Activated CD8-positive, alpha-beta T cell treated with anti-CD3 and anti-CD28 coated beads for 36 hours (primary cell): ENCODE data around the gene CHST3. TPM values are rescaled to one million over a fixed set of nuclear protein-coding genes. Genes with fewer than 3 reads are reported as not detected.

Source experiments
- ATAC-seq: fragments of 200-7000 bp; cut with Tn5 transposase; one replicate; pipeline ENCODE4 v1.10.0; 2021; ENCODE audit warnings: mild to moderate bottlenecking, moderate library complexity
- CTCF ChIA-PET: fragments of 350-600 bp; sonication (Branson Sonifier 250); formaldehyde crosslinking; loops from one replicate; lab custom pipeline; 2021; ENCODE audit warnings: antibody characterized with exemption; lab: Charles Lee
- POLR2A ChIA-PET: fragments of 350-600 bp; sonication (Branson Sonifier 250); formaldehyde crosslinking; loops from one replicate; lab custom pipeline; 2021; ENCODE audit warnings: antibody characterized with exemption; lab: Charles Lee
- DNase-seq: peaks from one replicate; pipeline ENCODE4 v3.0.0-alpha.2; 2020
- H3K27ac Mint-ChIP-seq: one replicate; pipeline ENCODE4 v1.8.0; 2021; ENCODE audit warnings: mild to moderate bottlenecking, mixed read lengths
- H3K27me3 Mint-ChIP-seq: one replicate; pipeline ENCODE4 v1.8.0; 2021; ENCODE audit warnings: mixed read lengths
- H3K36me3 Mint-ChIP-seq: one replicate; pipeline ENCODE4 v1.8.0; 2021; ENCODE audit warnings: low read depth, mixed read lengths
- H3K4me1 Mint-ChIP-seq: one replicate; pipeline ENCODE4 v1.8.0; 2021; ENCODE audit warnings: low read depth, mixed read lengths
- H3K4me3 Mint-ChIP-seq: one replicate; pipeline ENCODE4 v1.8.0; 2021; ENCODE audit warnings: mild to moderate bottlenecking, moderate library complexity, mixed read lengths
- H3K9me3 Mint-ChIP-seq: one replicate; pipeline ENCODE4 v1.8.0; 2021; ENCODE audit warnings: mixed read lengths
- CTCF ChIP-seq: fragments of 200-600 bp; IDR thresholded peaks from one replicate; pipeline ENCODE4 v1.8.0; 2022; ENCODE audit warnings: antibody characterized with exemption, mild to moderate bottlenecking
- intact Hi-C: fragments of 100-400 bp; cut with micrococcal nuclease; formaldehyde crosslinking; loops from one replicate; pipeline ENCODE4 v1.10.0; 2022
- total RNA-seq, 2 experiments: library from RNA; stranded (reverse); gene quantifications; one replicate each; pipeline ENCODE4 v1.2.3, GENCODE V29; 2021

CHST3 gene
- total RNA-seq, 2 experiments from 2014 or later = 0.20 to 0.36 TPM

- ChIA-PET POLR2A (no interaction called here), CTCF (interaction anchor here (1.5 to 3.6 kb wide), 2 partner anchors 15 to 138 kb away, joined by 4 to 19 read pairs; no protein-coding TSS in a partner anchor)
- H3K4me1 Mint-ChIP-seq = no peaks in the 10 kb centered on the region
- H3K36me3 Mint-ChIP-seq = no peaks in the 10 kb centered on the region
- no peaks in the 10 kb centered on the region for H3K9me3 Mint-ChIP-seq
- no peak overlapping the region for H3K4me3 Mint-ChIP-seq
- TF ChIP-seq CTCF = no peak
- DNase-seq (no peak), ATAC-seq (no peak)
- no peaks in the 10 kb centered on the region for H3K27me3 Mint-ChIP-seq
- intact Hi-C loops = no loop called here
- no peak overlapping the region for H3K27ac Mint-ChIP-seq
Observed at GRCh38 chr10:72034040-72034499, 69.9 kb downstream of the CHST3 start.

GRCh38 chr10:72034761-72035160, 70.6 kb downstream of the CHST3 start:
- Mint-ChIP-seq H3K9me3 (no peaks in the 10 kb centered on the region), H3K27me3 (no peaks in the 10 kb centered on the region), H3K4me1 (no peaks in the 10 kb centered on the region), H3K36me3 (no peaks in the 10 kb centered on the region), H3K4me3 (no peak overlapping the region), H3K27ac (no peak overlapping the region)
- TF ChIP-seq CTCF = no peak
- intact Hi-C loops = no loop called here
- ChIA-PET POLR2A (no interaction called here), CTCF (interaction anchor here (3.6 kb wide), 1 partner anchor 14 kb away, joined by 19 read pairs; no protein-coding TSS in a partner anchor)
- DNase-seq (no peak), ATAC-seq (no peak)

- Mint-ChIP-seq H3K4me3 (no peak overlapping the region), H3K4me1 (no peaks in the 10 kb centered on the region), H3K36me3 (no peaks in the 10 kb centered on the region), H3K27ac (no peak overlapping the region), H3K27me3 (no peaks in the 10 kb centered on the region), H3K9me3 (no peaks in the 10 kb centered on the region)
- ChIA-PET CTCF (interaction anchor here (3.6 kb wide), 1 partner anchor 13 kb away, joined by 19 read pairs; no protein-coding TSS in a partner anchor), POLR2A (no interaction called here)
- no peak for DNase-seq
- TF ChIP-seq CTCF = no peak
- intact Hi-C loops = no loop called here
- no peak for ATAC-seq
Observed at GRCh38 chr10:72035252-72035887, 71.2 kb downstream of the CHST3 start.

- Mint-ChIP-seq H3K9me3 (no peaks in the 10 kb centered on the region), H3K4me3 (no peak overlapping the region), H3K36me3 (no peaks in the 10 kb centered on the region), H3K4me1 (no peaks in the 10 kb centered on the region), H3K27me3 (no peaks in the 10 kb centered on the region), H3K27ac (no peak overlapping the region)
- ChIA-PET POLR2A (interaction anchor here (0.6 kb wide), 1 partner anchor 77 kb away, joined by 3 read pairs; no protein-coding TSS in a partner anchor), CTCF (interaction anchor here (2.2 kb wide), 1 partner anchor 11 kb away, joined by 14 read pairs; no protein-coding TSS in a partner anchor)
- no peak for DNase-seq
- intact Hi-C loops = no loop called here
- no peak for ATAC-seq
- no peak for TF ChIP-seq CTCF
Observed at GRCh38 chr10:72037266-72037665, 73.1 kb downstream of the CHST3 start.

GRCh38 chr10:72037811-72038210, 73.6 kb downstream of the CHST3 start:
- no peak overlapping the region for H3K4me3 Mint-ChIP-seq
- no peaks in the 10 kb centered on the region for H3K4me1 Mint-ChIP-seq
- H3K36me3 Mint-ChIP-seq = no peaks in the 10 kb centered on the region
- H3K9me3 Mint-ChIP-seq = no peaks in the 10 kb centered on the region
- POLR2A ChIA-PET = interaction anchor here (0.6 kb wide), 1 partner anchor 78 kb away, joined by 3 read pairs; no protein-coding TSS in a partner anchor
- ATAC-seq (no peak), DNase-seq (no peak)
- TF ChIP-seq CTCF = no peak
- no peak overlapping the region for H3K27ac Mint-ChIP-seq
- no peaks in the 10 kb centered on the region for H3K27me3 Mint-ChIP-seq
- intact Hi-C loops = no loop called here
- CTCF ChIA-PET = interaction anchor here (1.0 to 2.2 kb wide), 3 partner anchors 10 to 140 kb away, joined by 4 to 14 read pairs (median 4); no protein-coding TSS in a partner anchor
